HCT116 (cell line): ENCODE measurements around the gene HES1. TPM values are rescaled to one million over a fixed set of nuclear protein-coding genes. Genes with fewer than 3 reads are reported as not detected.

Source experiments
- ATAC-seq: fragments of 200-7000 bp; cut with Tn5 transposase; 2 replicates; pipeline ENCODE4 v1.9.1; 2020; ENCODE audit warnings: mild to moderate bottlenecking, moderate library complexity
- BruUV-seq: library from RNA; stranded (reverse); fragments of 400-500 nt; replicated peaks from 2 replicates; lab custom pipeline; 2021; lab: Mats Ljungman, UMichigan
- CTCF ChIA-PET: fragments of 300-600 bp; sonication (Branson Sonifier 250); formaldehyde crosslinking; loops from one replicate; lab custom pipeline; 2021; ENCODE audit warnings: antibody characterized with exemption; lab: Charles Lee
- POLR2A ChIA-PET: fragments of 300-600, 350-600 bp; sonication (Branson Sonifier 250); formaldehyde crosslinking; loops from one replicate; lab custom pipeline; 2021; ENCODE audit warnings: antibody characterized with exemption; lab: Charles Lee
- RAD21 ChIA-PET, 2 experiments: fragments of 300-600 bp; sonication (Branson Sonifier 250); formaldehyde crosslinking; loops; one replicate each; lab custom pipeline; 2023; ENCODE audit warnings: low total read pairs in 2 of 2; ENCODE audit not compliant: uncharacterized antibody in 2 of 2, unreplicated experiment in 2 of 2, low non-redundant PET in 1 of 2; lab: Charles Lee
- DNase-seq: peaks from one replicate; pipeline ENCODE4 v3.0.0-alpha.2; 2010; ENCODE audit warnings: low read depth, low spot score
- H2AFZ ChIP-seq: fragments of 200-600 bp; shearing (Covaris generic), sonication (generic); 2 replicates; pipeline ENCODE4 v1.6.1; 2017; ENCODE audit warnings: low read depth, mixed run types, mixed read lengths, antibody characterized with exemption, low read length; ENCODE audit not compliant: poor library complexity, severe bottlenecking
- H3K27ac ChIP-seq: 2 replicates; pipeline ENCODE4 v1.5.1; 2012; ENCODE audit warnings: low read depth, low read length
- H3K27me3 ChIP-seq: fragments of 200-600 bp; sonication (generic); 2 replicates; pipeline ENCODE4 v1.6.1; 2016; ENCODE audit warnings: mixed run types, low read length, mixed read lengths; ENCODE audit not compliant: insufficient read depth
- H3K36me3 ChIP-seq, 2 experiments: fragments of 200-500 bp in 1 of 2; fragments of 200-600 bp in 1 of 2; sonication (Bioruptor generic) in 1 of 2; sonication (generic) in 1 of 2; 2 replicates each; pipeline versions ENCODE4 v1.5.1 to v1.6.1; 2014 to 2016; ENCODE audit warnings: low read length in 2 of 2, inconsistent platforms in 1 of 2, mixed read lengths in 1 of 2, mixed run types in 1 of 2; ENCODE audit not compliant: insufficient read depth in 2 of 2, control insufficient read depth in 1 of 2
- H3K4me1 ChIP-seq, 2 experiments: fragments of 200-600 bp in 1 of 2; sonication (generic) in 1 of 2; 2 replicates each; pipeline versions ENCODE4 v1.5.1 to v1.6.1; 2012 to 2017; ENCODE audit warnings: low read length in 2 of 2, inconsistent platforms in 1 of 2, mild to moderate bottlenecking in 1 of 2, mixed read lengths in 1 of 2, mixed run types in 1 of 2, moderate library complexity in 1 of 2; ENCODE audit not compliant: insufficient read depth in 2 of 2, control insufficient read depth in 1 of 2
- H3K4me2 ChIP-seq: fragments of 200-600 bp; sonication (generic); 2 replicates; pipeline ENCODE4 v1.6.1; 2017; ENCODE audit warnings: mixed run types, low read length, mixed read lengths
- H3K4me3 ChIP-seq, 2 experiments: fragments of 200-600 bp in 1 of 2; sonication (generic) in 1 of 2; replicated peaks in 1 of 2; 2 replicates each; pipeline ENCODE4 v1.5.1; 2011 to 2016; ENCODE audit warnings: low read length in 2 of 2, control low read depth in 1 of 2, low read depth in 1 of 2, mild to moderate bottlenecking in 1 of 2, mixed read lengths in 1 of 2, mixed run types in 1 of 2
- H3K79me2 ChIP-seq: fragments of 200-600 bp; sonication (generic); 2 replicates; pipeline ENCODE4 v1.6.1; 2017; ENCODE audit warnings: mild to moderate bottlenecking, mixed run types, low read length, moderate library complexity, mixed read lengths; ENCODE audit not compliant: insufficient read depth
- H3K9ac ChIP-seq: fragments of 200-600 bp; sonication (generic); 2 replicates; pipeline ENCODE4 v1.6.1; 2016; ENCODE audit warnings: low read length, mixed read lengths
- H3K9me2 ChIP-seq: fragments of 200-600 bp; sonication (generic), shearing (Covaris generic); 2 replicates; pipeline ENCODE4 v1.6.1; 2017; ENCODE audit warnings: mixed run types, mild to moderate bottlenecking, moderate library complexity; ENCODE audit not compliant: insufficient read depth
- H3K9me3 ChIP-seq, 2 experiments: fragments of 200-500 bp in 1 of 2; fragments of 200-600 bp in 1 of 2; sonication (Bioruptor generic) in 1 of 2; sonication (generic) in 1 of 2; 2 replicates each; pipeline ENCODE4 v1.6.1; 2014 to 2017; ENCODE audit warnings: low read length in 2 of 2, mixed read lengths in 2 of 2, inconsistent platforms in 1 of 2, low read depth in 1 of 2, mild to moderate bottlenecking in 1 of 2, mixed run types in 1 of 2, moderate library complexity in 1 of 2; ENCODE audit not compliant: control insufficient read depth in 1 of 2, insufficient read depth in 1 of 2
- H4K20me1 ChIP-seq: fragments of 200-600 bp; sonication (generic), shearing (Covaris generic); 2 replicates; pipeline ENCODE4 v1.6.1; 2017; ENCODE audit warnings: mixed run types, mild to moderate bottlenecking, moderate library complexity; ENCODE audit not compliant: insufficient read depth
- EGR1 ChIP-seq: IDR thresholded peaks from 2 replicates; pipeline ENCODE4 v1.6.1; 2012; ENCODE audit warnings: low read depth
- ELF1 ChIP-seq: IDR thresholded peaks from 2 replicates; pipeline ENCODE4 v1.6.1; 2012; ENCODE audit warnings: low read depth, borderline replicate concordance
- EZH2 ChIP-seq: fragments of 200-600 bp; sonication (generic); IDR thresholded peaks from 2 replicates; pipeline ENCODE4 v1.6.1; 2017; ENCODE audit warnings: antibody characterized with exemption, mixed run types
- FOSL1 ChIP-seq: IDR thresholded peaks from 2 replicates; pipeline ENCODE4 v1.6.1; 2012; ENCODE audit warnings: low read depth
- JUND ChIP-seq: IDR thresholded peaks from 2 replicates; pipeline ENCODE4 v1.6.1; 2012
- POLR2A ChIP-seq: IDR thresholded peaks from 2 replicates; pipeline ENCODE4 v1.7.0; 2011; ENCODE audit warnings: borderline replicate concordance; ENCODE audit not compliant: insufficient read depth, insufficient read length; ENCODE audit errors: extremely low read depth
- POLR2AphosphoS5 ChIP-seq: IDR thresholded peaks from 2 replicates; pipeline ENCODE4 v1.6.1; 2011; ENCODE audit warnings: mild to moderate bottlenecking, low read depth, low read length, moderate library complexity
- SP1 ChIP-seq: IDR thresholded peaks from 2 replicates; pipeline ENCODE4 v1.6.1; 2012; ENCODE audit warnings: low read depth
- YY1 ChIP-seq: IDR thresholded peaks from 2 replicates; pipeline ENCODE4 v1.6.1; 2011; ENCODE audit warnings: low read length, low read depth, moderate library complexity, mild to moderate bottlenecking; ENCODE audit not compliant: insufficient replicate concordance; ENCODE audit errors: extremely low read depth
- ZNF274 ChIP-seq: fragments of 200-500 bp; sonication (Bioruptor generic); IDR thresholded peaks from 2 replicates; pipeline ENCODE4 v1.6.1; 2014; ENCODE audit warnings: mild to moderate bottlenecking, low read depth, low read length, inconsistent platforms
- intact Hi-C: fragments of 100-400 bp; cut with micrococcal nuclease; formaldehyde crosslinking; loops from 2 replicates; pipeline ENCODE4 v1.10.0; 2022
- total RNA-seq: library from RNA; stranded (reverse); gene quantifications from one replicate; pipeline ENCODE4 v1.2.1, GENCODE V29; 2021; ENCODE audit not compliant: unreplicated experiment
- TF ChIP-seq, protein P1 (sequence below): IDR thresholded peaks from 2 replicates; pipeline ENCODE4 v1.6.1; 2011; ENCODE audit warnings: mild to moderate bottlenecking, low read length, moderate library complexity; ENCODE audit not compliant: insufficient replicate concordance; ENCODE audit errors: extremely low read depth
- TF ChIP-seq, protein P2 (sequence below): IDR thresholded peaks from 2 replicates; pipeline ENCODE4 v1.6.1; 2012; ENCODE audit warnings: low read depth
- TF ChIP-seq, protein P3 (sequence below): IDR thresholded peaks from 2 replicates; pipeline ENCODE4 v1.6.1; 2012
- TF ChIP-seq, protein P4 (sequence below), 3 experiments: fragments of 200-600 bp in 1 of 3; sonication (generic) in 1 of 3; IDR thresholded peaks in 2 of 3; conservative IDR thresholded peaks in 1 of 3; 2 replicates each; pipeline ENCODE4 v1.5.1; 2012 to 2017; ENCODE audit warnings: low read depth in 2 of 3, low read length in 2 of 3, antibody characterized with exemption in 1 of 3, borderline replicate concordance in 1 of 3, control low read depth in 1 of 3, mild to moderate bottlenecking in 1 of 3, mixed read lengths in 1 of 3, mixed run types in 1 of 3, moderate library complexity in 1 of 3; ENCODE audit not compliant: insufficient read depth in 1 of 3
- TF ChIP-seq, protein P5 (sequence below): IDR thresholded peaks from 2 replicates; pipeline ENCODE4 v1.6.1; 2012

HES1 gene
- total RNA-seq, 1 experiment from 2014 or later: 32.9 TPM

DNA sequence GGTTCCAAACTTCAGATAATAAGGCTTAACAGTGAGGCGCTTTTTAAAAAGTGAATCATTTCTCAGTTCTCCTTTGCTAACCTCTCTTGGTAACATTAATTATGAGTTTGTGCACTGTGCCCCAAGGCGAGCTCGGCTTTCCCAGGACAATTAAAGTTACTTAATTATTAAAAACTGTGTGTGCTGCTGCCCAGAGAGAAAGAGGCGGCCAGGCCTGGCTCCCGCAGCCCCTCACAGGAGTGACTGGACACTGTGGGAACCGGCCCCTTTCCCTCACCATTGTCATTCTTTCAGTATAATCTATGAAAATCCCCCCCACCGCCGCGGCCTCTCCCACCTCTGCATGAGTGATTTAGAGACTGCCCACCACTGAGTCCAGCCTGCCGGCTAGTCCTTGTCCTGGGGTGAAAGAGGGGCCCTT lies 43.1 kb upstream of the HES1 start (continued):
- TF ChIP-seq, protein P1, sequence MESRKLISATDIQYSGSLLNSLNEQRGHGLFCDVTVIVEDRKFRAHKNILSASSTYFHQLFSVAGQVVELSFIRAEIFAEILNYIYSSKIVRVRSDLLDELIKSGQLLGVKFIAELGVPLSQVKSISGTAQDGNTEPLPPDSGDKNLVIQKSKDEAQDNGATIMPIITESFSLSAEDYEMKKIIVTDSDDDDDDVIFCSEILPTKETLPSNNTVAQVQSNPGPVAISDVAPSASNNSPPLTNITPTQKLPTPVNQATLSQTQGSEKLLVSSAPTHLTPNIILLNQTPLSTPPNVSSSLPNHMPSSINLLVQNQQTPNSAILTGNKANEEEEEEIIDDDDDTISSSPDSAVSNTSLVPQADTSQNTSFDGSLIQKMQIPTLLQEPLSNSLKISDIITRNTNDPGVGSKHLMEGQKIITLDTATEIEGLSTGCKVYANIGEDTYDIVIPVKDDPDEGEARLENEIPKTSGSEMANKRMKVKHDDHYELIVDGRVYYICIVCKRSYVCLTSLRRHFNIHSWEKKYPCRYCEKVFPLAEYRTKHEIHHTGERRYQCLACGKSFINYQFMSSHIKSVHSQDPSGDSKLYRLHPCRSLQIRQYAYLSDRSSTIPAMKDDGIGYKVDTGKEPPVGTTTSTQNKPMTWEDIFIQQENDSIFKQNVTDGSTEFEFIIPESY: no peak
- no peak for TF ChIP-seq POLR2AphosphoS5

DNA sequence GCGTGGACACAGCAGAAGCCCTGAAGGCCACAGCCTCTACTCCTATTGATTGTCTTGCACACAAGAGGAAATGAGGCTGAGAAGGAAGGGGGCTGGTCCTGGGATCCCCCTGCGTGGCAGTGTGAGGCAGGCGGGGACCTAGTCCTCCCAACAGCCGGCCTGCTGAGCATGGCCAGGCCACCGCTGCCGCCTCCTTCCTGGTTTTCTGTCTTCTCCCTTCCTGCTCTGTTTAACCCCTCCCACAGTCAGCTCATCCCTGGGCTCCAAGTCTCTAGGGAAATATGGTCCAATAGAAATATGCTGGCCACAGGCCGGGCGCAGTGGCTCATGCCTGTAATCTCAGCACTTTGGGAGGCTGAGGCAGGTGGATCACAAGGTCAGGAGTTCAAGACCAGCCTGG lies 42.1 kb upstream of the HES1 start:
- H3K36me3 ChIP-seq: no peaks in the 10 kb centered on the region
- H3K79me2 ChIP-seq: no peaks in the 10 kb centered on the region
- no peak overlapping the region for H3K27ac ChIP-seq
- no peaks in the 10 kb centered on the region for H4K20me1 ChIP-seq
- no peak overlapping the region for H2AFZ ChIP-seq
- no peak overlapping the region for H3K4me3 ChIP-seq
- ATAC-seq (no peak), DNase-seq (no peak)
- ChIA-PET CTCF (no interaction called here), POLR2A (no interaction called here), RAD21 (no interaction called here)
- no peak overlapping the region for H3K9ac ChIP-seq
- peaks cover 10 to 45% of the 10 kb centered on the region in 2 experiments; a peak in 3 of 4 replicates for H3K4me1 ChIP-seq
- BruUV-seq: no TSS peak
- no peaks in the 10 kb centered on the region for H3K27me3 ChIP-seq
- H3K9me3 ChIP-seq: no peaks in the 10 kb centered on the region
- intact Hi-C loops: no loop called here
- H3K9me2 ChIP-seq: no peaks in the 10 kb centered on the region
- H3K4me2 ChIP-seq: no peak overlapping the region
- TF ChIP-seq, protein P2, sequence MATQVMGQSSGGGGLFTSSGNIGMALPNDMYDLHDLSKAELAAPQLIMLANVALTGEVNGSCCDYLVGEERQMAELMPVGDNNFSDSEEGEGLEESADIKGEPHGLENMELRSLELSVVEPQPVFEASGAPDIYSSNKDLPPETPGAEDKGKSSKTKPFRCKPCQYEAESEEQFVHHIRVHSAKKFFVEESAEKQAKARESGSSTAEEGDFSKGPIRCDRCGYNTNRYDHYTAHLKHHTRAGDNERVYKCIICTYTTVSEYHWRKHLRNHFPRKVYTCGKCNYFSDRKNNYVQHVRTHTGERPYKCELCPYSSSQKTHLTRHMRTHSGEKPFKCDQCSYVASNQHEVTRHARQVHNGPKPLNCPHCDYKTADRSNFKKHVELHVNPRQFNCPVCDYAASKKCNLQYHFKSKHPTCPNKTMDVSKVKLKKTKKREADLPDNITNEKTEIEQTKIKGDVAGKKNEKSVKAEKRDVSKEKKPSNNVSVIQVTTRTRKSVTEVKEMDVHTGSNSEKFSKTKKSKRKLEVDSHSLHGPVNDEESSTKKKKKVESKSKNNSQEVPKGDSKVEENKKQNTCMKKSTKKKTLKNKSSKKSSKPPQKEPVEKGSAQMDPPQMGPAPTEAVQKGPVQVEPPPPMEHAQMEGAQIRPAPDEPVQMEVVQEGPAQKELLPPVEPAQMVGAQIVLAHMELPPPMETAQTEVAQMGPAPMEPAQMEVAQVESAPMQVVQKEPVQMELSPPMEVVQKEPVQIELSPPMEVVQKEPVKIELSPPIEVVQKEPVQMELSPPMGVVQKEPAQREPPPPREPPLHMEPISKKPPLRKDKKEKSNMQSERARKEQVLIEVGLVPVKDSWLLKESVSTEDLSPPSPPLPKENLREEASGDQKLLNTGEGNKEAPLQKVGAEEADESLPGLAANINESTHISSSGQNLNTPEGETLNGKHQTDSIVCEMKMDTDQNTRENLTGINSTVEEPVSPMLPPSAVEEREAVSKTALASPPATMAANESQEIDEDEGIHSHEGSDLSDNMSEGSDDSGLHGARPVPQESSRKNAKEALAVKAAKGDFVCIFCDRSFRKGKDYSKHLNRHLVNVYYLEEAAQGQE: no peak
- TF ChIP-seq, protein P3, sequence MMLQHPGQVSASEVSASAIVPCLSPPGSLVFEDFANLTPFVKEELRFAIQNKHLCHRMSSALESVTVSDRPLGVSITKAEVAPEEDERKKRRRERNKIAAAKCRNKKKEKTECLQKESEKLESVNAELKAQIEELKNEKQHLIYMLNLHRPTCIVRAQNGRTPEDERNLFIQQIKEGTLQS: no peak
- TF ChIP-seq ZNF274 (no peak), ELF1 (no peak), EZH2 (no peak), JUND (no peak), FOSL1 (no peak), EGR1 (no peak), YY1 (no peak), SP1 (no peak), POLR2A (no peak)
- TF ChIP-seq, protein P1: no peak
- TF ChIP-seq, protein P4, sequence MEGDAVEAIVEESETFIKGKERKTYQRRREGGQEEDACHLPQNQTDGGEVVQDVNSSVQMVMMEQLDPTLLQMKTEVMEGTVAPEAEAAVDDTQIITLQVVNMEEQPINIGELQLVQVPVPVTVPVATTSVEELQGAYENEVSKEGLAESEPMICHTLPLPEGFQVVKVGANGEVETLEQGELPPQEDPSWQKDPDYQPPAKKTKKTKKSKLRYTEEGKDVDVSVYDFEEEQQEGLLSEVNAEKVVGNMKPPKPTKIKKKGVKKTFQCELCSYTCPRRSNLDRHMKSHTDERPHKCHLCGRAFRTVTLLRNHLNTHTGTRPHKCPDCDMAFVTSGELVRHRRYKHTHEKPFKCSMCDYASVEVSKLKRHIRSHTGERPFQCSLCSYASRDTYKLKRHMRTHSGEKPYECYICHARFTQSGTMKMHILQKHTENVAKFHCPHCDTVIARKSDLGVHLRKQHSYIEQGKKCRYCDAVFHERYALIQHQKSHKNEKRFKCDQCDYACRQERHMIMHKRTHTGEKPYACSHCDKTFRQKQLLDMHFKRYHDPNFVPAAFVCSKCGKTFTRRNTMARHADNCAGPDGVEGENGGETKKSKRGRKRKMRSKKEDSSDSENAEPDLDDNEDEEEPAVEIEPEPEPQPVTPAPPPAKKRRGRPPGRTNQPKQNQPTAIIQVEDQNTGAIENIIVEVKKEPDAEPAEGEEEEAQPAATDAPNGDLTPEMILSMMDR (IDR thresholded peaks at IDR 0.05 in 2 of 3, conservative IDR thresholded peaks at IDR 0.05 in 1 of 3; ENCODE audit: borderline replicate concordance in 1 of 3, insufficient read depth in 1 of 3, low read depth in 2 of 3, low read length in 2 of 3): no peak
- TF ChIP-seq, protein P5, sequence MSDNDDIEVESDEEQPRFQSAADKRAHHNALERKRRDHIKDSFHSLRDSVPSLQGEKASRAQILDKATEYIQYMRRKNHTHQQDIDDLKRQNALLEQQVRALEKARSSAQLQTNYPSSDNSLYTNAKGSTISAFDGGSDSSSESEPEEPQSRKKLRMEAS: no peak
